RKO (cell line): Measurements from ENCODE around the gene DCPS.
A peak's percentile ranks its signal among the peaks of the same experiment; 100 is the strongest.
"Not testable (repeated sequence)": the region's sequence is repeated elsewhere in the genome, so short reads cannot be mapped to it uniquely, and the experiment has no call there.

Experiments used
- DNase-seq: peaks from one replicate; pipeline ENCODE4 v3.0.0-alpha.2; 2016; ENCODE audit warnings: low spot score

DCPS gene

GRCh38 chr11:126290887-126291286 lies 13.0 kb upstream of the DCPS start:
- no peak for DNase-seq

GRCh38 chr11:126293726-126294125 lies 10.1 kb upstream of the DCPS start:
- DNase-seq: no peak

- no peak for DNase-seq
Measured at GRCh38 chr11:126297004-126297403, 6.9 kb upstream of the DCPS start.

GRCh38 chr11:126304457-126305075 lies 706 bp downstream of the DCPS start:
- no peak for DNase-seq

GRCh38 chr11:126305699-126306098 lies 1.8 kb downstream of the DCPS start:
- no peak for DNase-seq

- peak; percentile 44 for DNase-seq
Measured at GRCh38 chr11:126307706-126308105, 3.8 kb downstream of the DCPS start.

DNA sequence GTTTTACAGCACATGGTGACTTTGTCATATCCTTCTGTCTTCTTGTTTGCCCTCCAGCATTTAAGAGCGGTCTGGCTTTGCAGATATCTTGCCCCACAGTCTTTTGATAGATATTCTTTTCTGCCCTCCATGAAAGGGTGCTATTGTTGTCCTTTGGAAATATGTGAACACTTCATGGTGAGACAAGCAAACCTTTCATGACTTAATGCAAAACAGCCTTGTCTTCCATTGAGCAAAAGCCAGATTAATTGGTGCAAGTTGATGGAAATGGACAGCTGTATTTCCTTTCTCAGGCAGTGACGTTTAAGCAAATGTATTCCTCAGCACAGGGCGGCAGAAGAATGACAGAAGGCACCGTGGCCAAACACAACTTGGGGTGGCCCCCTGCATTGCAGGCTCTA lies 4.4 kb downstream of the DCPS start:
- DNase-seq: no peak

DNA sequence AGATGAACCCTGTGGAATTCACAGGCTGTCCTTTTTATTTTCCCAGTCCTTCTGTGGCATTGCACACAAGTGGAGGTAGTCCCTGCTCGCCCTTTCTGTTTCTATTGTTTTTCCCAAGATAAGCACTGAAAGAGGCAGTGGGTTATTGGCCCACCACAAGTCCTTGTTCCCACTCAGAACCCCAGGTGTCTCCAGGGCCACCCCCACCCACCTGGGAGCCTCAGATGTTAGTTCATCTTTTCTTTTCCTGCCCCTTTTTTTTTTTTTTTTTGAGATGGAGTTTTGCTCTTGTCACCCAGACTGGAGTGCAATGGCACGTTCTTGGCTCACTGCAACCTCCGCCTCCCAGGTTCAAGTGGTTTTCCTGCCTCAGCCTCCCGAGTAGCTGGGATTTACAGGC lies 4.9 kb downstream of the DCPS start:
- not testable (repeated sequence) for DNase-seq

- DNase-seq: peak; percentile 65
Measured at GRCh38 chr11:126310200-126310991, 6.5 kb downstream of the DCPS start.

GRCh38 chr11:126310992-126311310 lies 7.1 kb downstream of the DCPS start:
- no peak for DNase-seq

GRCh38 chr11:126311401-126312291 lies 7.8 kb downstream of the DCPS start:
- DNase-seq: no peak

GRCh38 chr11:126312961-126313360 lies 9.1 kb downstream of the DCPS start:
- no peak for DNase-seq

DNA sequence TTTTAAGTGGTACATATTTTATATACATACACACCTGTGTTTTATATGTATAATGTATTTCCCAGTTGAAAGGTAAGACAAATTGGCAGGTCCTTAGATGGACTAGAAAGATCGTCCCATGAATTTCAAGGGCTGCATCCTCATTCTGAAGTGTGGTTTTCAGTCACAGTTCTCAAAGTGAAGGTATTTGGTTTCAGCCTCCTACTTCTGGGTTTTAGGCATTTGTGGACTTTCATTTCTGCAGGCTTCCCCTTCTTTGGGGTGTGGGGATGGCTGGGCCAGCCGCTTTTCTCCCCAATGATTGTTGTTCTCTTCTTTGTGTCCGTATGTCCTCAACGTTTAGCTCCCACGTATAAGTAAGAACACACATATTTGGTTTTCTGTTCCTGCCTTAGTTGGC lies 10.0 kb downstream of the DCPS start:
- no peak for DNase-seq

- no peak for DNase-seq
Measured at GRCh38 chr11:126317432-126317755, 13.5 kb downstream of the DCPS start.

- DNase-seq: no peak
Measured at GRCh38 chr11:126317756-126318573, 14.1 kb downstream of the DCPS start.

- no peak for DNase-seq
Measured at GRCh38 chr11:126318574-126319373, 14.9 kb downstream of the DCPS start.

DNA sequence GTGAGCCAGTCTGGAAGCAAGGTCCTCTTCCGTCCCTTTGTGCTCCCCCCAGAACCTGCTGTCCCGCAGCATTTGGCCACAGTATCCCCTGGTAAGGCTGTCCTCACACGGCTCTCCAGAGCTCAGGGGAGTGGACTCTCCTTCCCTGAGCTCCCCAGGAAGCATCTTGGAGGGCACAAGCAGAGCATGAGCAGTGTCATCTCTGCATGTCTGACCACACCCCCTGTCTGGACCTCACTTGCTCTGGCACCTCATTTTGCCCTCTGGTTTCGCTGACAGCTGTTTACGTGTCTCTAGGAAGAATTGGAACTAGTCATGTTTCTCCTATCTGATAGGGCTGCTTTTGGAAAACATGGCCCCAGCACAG lies 15.5 kb downstream of the DCPS start:
- DNase-seq: no peak

DNA sequence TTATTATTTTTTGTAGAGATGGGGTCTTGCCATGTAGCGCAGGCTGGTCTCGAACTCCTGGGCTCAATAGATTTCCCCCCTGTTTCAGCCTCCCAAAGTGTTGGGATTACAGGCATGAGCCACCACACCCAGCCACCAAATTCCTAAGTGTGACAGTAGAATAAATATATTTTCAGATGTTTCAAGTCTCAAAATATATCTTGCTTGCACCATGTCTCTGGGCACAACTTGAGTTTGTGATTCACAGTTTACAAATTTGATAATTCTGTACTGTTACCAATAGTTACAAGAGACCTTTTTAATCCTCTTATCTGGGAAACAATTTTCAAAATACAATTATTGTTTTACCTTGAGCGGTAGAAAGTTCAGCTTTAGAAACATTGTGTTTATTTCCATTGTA lies 19.1 kb downstream of the DCPS start:
- DNase-seq: no peak

DNA sequence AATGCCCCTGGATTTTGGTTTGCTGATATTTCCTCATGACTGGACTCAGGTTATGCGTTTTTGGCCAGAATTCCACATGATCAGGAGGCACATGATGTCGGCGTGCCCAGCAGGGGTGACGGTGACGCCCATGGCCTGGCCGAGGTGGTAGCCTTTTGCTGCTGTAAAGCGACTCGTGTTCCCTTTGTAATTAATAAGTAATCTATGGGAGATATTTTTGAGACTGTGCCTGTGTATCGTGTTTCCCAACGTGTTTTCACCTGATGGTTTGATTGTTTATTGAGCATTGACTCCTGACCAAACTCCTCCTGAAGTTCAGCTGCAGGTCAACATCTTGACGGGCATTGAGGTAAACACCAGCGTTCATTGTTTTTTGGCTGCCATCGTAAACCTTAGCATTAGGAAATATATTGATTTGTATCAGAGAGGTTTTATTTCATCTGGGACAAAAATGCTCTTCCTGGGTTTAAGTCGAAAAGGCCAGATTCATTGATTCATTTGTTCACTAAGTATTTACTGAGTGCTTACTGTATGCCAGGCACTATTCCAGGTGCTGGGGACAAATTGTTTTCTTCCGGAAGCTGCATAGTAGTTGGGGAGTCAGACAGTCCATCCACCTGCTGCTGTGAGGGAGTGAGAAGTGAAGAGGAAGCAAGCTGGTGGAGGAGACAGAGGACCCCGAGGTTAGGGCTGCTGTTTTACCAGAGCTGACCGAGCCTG lies 23.6 kb downstream of the DCPS start:
- DNase-seq: no peak

GRCh38 chr11:126328001-126328390 lies 24.1 kb downstream of the DCPS start:
- DNase-seq: no peak

GRCh38 chr11:126328444-126328843 lies 24.6 kb downstream of the DCPS start:
- DNase-seq: no peak
